ENCODE results near the gene STAMBP.
A peak's percentile ranks its signal among the peaks of the same experiment; 100 is the strongest.

Gene STAMBP

GRCh38 chr2:73897934-73898333 lies 69.2 kb downstream of the STAMBP start:
- H3K79me2 ChIP-seq (ENCODE audit: insufficient read depth, low read length), result no peaks in the 10 kb centered on the region
- H3K9me2 ChIP-seq (replicated peaks; ENCODE audit: low read depth, low read length), result no peaks in the 10 kb centered on the region
- peaks cover 4% of the 10 kb centered on the region; the same call in 1 of the 2 replicates for H3F3A ChIP-seq (ENCODE audit: low read depth)
- peaks cover 39% of the 10 kb centered on the region for H3K4me1 ChIP-seq (ENCODE audit: insufficient read depth, low read length, poor library complexity, severe bottlenecking)
- peak overlapping the region; percentile 61 for H3K9ac ChIP-seq (ENCODE audit: low read depth, low read length, poor library complexity, severe bottlenecking)
- no peak overlapping the region for H3K4me3 ChIP-seq (ENCODE audit: low read length, poor library complexity, severe bottlenecking)
- H4K20me1 ChIP-seq (ENCODE audit: insufficient read depth, low read length, poor library complexity, severe bottlenecking), result no peaks in the 10 kb centered on the region
- no peak for TF ChIP-seq CTCF (conservative IDR thresholded peaks at IDR 0.05; ENCODE audit: low read length)
- TF ChIP-seq EZH2phosphoT487 (IDR thresholded peaks at IDR 0.05; ENCODE audit: borderline replicate concordance), result no peak
- H3K4me2 ChIP-seq (ENCODE audit: low read depth, low read length, poor library complexity, severe bottlenecking), result peak overlapping the region; percentile 86
- H3K9me3 ChIP-seq (ENCODE audit: insufficient read depth, low read depth, low read length), result no peaks in the 10 kb centered on the region
- peak overlapping the region; percentile 79; the same call in 1 of the 2 replicates for H2AFZ ChIP-seq (ENCODE audit: low read length)
- no peaks in the 10 kb centered on the region for H3K27me3 ChIP-seq (ENCODE audit: insufficient read depth, low read length, poor library complexity, severe bottlenecking)
- H3K36me3 ChIP-seq (ENCODE audit: insufficient read depth, low read length), result no peaks in the 10 kb centered on the region

GRCh38 chr2:73899801-73900336 lies 71.1 kb downstream of the STAMBP start:
- no peaks in the 10 kb centered on the region for H3K9me3 ChIP-seq (ENCODE audit: insufficient read depth, low read depth, low read length)
- TF ChIP-seq EZH2phosphoT487 (IDR thresholded peaks at IDR 0.05; ENCODE audit: borderline replicate concordance), result no peak
- no peak for TF ChIP-seq CTCF (conservative IDR thresholded peaks at IDR 0.05; ENCODE audit: low read length)

GRCh38 chr2:73901143-73901542 lies 72.4 kb downstream of the STAMBP start:
- no peak overlapping the region for H3K9ac ChIP-seq (ENCODE audit: low read depth, low read length, poor library complexity, severe bottlenecking)
- peaks cover 4% of the 10 kb centered on the region; the same call in 1 of the 2 replicates for H3F3A ChIP-seq (ENCODE audit: low read depth)
- no peak overlapping the region for H2AFZ ChIP-seq (ENCODE audit: low read length)
- H3K79me2 ChIP-seq (ENCODE audit: insufficient read depth, low read length), result no peaks in the 10 kb centered on the region
- peaks cover 30% of the 10 kb centered on the region for H3K4me1 ChIP-seq (ENCODE audit: insufficient read depth, low read length, poor library complexity, severe bottlenecking)
- H3K9me3 ChIP-seq (ENCODE audit: insufficient read depth, low read depth, low read length), result no peaks in the 10 kb centered on the region
- TF ChIP-seq EZH2phosphoT487 (IDR thresholded peaks at IDR 0.05; ENCODE audit: borderline replicate concordance) (no peak), CTCF (conservative IDR thresholded peaks at IDR 0.05; ENCODE audit: low read length) (no peak)
- H4K20me1 ChIP-seq (ENCODE audit: insufficient read depth, low read length, poor library complexity, severe bottlenecking), result no peaks in the 10 kb centered on the region
- H3K4me3 ChIP-seq (ENCODE audit: low read length, poor library complexity, severe bottlenecking), result no peak overlapping the region
- no peaks in the 10 kb centered on the region for H3K27me3 ChIP-seq (ENCODE audit: insufficient read depth, low read length, poor library complexity, severe bottlenecking)
- H3K9me2 ChIP-seq (replicated peaks; ENCODE audit: low read depth, low read length), result no peaks in the 10 kb centered on the region
- H3K4me2 ChIP-seq (ENCODE audit: low read depth, low read length, poor library complexity, severe bottlenecking), result no peak overlapping the region
- H3K36me3 ChIP-seq (ENCODE audit: insufficient read depth, low read length), result no peaks in the 10 kb centered on the region

More at GRCh38 chr2:73899801-73900336, 71.1 kb downstream of the STAMBP start:
- Histone ChIP-seq H3K27me3 (ENCODE audit: insufficient read depth, low read length, poor library complexity, severe bottlenecking) (no peaks in the 10 kb centered on the region), H3K79me2 (ENCODE audit: insufficient read depth, low read length) (no peaks in the 10 kb centered on the region), H3K9me2 (replicated peaks; ENCODE audit: low read depth, low read length) (no peaks in the 10 kb centered on the region), H3K4me3 (ENCODE audit: low read length, poor library complexity, severe bottlenecking) (no peak overlapping the region), H3K4me1 (ENCODE audit: insufficient read depth, low read length, poor library complexity, severe bottlenecking) (peaks cover 35% of the 10 kb centered on the region), H4K20me1 (ENCODE audit: insufficient read depth, low read length, poor library complexity, severe bottlenecking) (no peaks in the 10 kb centered on the region), H3K4me2 (ENCODE audit: low read depth, low read length, poor library complexity, severe bottlenecking) (no peak overlapping the region), H3K36me3 (ENCODE audit: insufficient read depth, low read length) (no peaks in the 10 kb centered on the region), H3K9ac (ENCODE audit: low read depth, low read length, poor library complexity, severe bottlenecking) (no peak overlapping the region), H2AFZ (ENCODE audit: low read length) (no peak overlapping the region), H3F3A (ENCODE audit: low read depth) (peaks cover 4% of the 10 kb centered on the region; the same call in 1 of the 2 replicates)

Data from Loucy (cell line).